Activated T-cell treated with anti-CD3 and anti-CD28 coated beads for 48 hours (primary cell): ENCODE results near the gene GSG1L.

Experiments
- DNase-seq: peaks from one replicate; pipeline ENCODE4 v3.0.0-alpha.2; 2020; ENCODE audit warnings: low read depth

The GSG1L gene

DNA sequence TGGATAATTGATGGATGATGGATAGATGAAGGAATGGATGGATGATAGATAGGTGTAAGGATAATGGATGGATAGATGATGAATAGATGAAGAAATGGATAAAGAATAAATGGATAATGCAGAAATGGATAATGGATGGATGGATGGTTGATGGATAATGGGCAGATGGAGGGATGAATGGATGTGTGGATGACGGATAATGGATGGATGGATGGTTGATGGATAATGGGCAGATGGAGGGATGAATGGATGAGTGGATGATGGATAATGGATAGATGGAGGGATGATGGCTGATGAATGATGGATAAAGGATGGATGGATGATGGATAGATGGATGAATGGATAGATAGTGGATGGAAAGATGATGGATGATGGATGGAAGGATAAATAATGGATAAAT lies 274.4 kb downstream of the GSG1L start:
- DNase-seq: no peak

DNA sequence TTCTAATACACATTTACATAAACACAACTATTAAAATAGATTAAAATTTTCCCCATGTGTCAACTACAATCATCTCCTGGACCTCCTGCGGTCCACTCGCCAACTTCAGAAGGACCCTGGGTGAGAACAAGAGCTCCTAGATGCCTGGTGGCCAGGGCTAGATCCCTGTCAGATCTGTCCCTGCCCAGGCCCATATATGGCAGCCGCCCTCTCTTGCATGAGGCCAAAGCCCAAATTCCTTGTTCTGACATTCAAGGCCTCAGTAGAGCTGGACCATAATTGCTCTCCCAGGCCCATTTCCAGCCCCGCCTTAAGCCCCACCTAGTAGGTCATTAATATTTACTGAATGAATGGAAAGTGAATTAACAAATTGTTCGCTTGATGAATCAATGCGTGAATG lies 275.8 kb downstream of the GSG1L start:
- DNase-seq: no peak

DNA sequence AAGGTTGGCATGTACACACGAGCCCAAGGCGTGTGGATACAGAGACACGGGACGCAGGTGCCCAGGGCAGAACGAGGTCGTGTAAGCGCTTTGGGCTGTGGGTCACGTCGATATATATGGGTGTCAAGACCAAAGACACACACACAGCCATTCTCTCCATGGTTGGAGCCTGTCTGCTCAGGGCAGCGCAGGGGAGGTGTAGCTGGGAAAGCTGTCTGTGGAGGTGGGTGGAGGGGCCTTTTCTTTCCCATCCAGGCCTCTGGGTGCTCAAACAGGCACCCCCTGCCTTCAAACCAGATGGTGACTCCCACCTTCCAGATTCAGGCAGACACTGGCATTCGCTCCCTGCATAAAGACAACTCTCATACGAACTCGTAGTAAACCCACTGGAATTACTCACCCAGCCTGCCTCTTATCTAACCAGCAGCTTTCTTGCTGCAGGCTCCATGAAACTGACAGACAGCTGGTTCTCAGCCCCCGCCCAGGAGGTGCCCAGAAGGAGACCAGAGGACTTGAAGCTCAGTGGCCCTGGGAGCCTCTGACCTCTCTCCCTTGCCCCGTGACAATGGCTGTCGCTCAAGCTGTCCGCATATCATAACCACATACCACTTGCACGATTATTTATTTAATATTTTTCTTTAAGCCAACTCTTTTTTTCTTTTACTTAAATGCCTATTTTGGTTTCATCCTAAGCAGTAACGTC lies 276.4 kb downstream of the GSG1L start:
- no peak for DNase-seq

DNA sequence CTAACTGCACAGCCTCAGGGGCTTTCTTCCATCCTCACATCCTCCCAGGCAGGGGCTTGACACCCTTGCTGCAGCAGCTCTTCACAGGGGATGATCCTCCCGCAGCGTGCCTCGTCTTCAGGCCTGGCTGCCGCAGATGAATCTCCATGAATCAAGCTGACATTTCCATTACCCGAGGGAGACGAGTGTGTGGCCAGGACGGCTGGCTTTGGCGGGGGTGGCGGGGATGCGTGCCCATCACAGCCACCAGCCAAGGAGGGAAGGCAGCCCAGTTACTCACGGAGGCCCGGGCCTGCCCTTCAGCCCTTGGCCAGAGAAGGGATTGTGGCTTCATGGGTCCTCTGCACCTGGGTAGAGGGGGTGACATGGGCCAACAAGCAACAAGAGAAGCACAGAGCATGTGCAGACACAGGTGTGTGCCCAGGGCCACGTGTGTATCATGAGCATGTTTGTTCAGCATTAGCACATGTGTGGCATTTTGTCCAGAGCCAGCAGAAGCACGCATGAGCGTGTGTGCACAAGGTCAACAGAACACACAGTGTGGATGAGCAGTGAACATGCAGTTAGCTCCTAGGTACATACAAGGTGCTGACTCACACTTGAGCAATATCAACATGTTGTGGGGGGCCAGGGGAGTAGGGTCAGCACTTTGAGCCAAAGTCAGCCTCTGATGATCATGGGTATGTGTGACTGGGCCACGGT lies 277.1 kb downstream of the GSG1L start:
- no peak for DNase-seq

DNA sequence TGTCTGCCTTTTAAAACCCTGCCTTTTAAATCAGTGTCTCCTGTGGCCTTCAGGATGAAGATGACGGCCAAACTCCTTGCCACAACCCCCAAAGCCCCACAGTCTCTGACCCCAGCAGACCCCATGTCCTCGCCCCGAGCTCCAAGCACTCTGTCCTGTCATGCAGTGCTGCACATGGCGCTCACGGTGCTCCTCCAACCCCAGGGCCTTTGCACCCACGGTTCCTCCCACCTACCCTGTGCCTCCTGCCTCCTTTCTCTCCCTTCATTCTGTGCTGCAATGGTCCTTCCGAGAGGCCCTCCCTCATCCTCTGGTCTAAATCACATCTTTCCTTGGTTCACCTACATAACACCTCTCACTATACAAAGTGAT lies 278.2 kb downstream of the GSG1L start:
- DNase-seq: no peak

DNA sequence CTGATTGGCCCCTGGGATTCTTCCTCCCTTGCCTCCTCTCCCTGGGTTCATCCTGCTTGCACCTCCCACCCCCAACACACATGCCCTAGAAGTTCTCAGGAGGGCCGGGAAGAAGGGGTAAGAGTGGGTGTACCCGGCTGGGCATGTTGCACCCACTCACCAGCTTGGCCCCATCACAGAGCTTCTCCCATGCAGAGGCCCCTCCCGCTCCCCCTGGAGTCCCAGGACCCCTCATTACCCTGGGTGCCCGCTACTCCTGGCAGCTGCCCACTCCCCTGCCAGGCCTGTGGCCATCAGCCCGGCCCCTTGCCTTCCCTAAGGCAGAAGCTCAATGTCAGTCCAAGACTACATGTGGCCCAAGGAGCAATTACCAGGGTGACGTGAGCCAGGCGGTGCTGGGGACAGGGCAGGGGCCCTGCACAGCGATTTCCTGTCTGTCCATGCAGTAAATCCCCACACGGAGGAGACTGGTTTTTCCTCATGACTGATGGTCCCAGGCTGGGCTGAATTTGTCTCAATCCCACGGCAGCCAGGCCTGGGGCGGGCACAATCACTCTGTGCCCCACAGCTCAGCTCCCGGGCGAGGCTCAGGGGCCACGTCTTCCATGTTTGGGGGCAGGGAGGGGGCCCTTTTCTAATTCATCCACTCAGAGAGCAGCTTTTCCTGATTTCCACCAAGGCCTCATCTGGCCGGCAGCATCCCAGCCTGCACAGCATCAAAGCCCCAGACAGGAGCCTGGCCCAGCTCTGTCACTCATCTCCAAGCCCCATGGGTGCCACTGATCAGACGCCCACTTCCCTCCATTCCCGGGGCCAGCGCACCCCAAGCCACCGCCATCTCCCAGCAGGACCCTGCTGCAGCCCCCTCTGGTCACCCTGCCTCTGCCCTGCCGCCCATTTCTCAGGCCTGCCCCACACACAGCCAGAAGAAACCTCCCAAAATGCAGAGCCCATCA lies 278.9 kb downstream of the GSG1L start:
- no peak for DNase-seq

DNA sequence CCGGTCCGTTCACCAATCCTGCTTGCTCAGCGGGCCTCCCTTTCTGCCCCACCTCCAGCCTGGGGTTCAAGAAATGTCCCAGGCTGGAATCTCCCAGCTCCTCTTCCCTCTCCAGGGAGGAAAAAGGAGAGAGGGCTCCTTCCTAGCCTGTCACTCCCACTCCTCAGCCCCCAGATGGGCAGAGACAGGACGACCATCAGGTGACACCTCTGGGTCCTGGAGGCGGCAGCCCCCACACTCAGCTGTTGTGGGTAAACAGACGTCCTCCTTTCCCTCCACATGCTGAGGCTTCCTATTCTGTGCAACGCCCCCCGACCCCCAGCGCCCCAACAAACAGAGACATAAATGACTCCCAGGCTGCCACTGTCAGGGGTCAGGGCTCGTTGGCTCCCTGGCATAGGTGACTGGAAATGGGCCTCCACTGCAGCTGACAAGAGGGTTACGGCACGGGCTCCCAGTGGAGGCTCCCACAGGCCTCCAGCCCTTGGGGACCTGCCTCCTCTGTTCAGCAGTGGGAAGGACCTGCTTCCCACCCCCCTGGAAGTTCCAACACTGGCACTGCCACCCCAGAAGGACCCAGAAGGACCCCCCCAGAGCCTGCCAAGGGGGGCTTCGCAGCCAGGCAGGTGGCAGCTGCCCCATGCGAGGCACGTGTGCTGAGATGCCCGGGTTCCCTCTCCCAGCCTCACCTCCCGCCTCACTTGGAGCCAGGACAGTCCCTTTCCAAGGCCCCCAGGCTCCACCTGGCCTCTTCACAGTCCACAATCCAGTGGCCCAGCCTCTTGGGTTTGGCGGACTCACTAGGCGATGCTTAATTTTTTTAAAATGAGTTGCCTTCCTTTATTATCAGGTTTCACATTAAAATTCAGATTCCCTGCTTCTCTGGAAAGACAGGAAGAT lies 281.3 kb downstream of the GSG1L start:
- no peak for DNase-seq

DNA sequence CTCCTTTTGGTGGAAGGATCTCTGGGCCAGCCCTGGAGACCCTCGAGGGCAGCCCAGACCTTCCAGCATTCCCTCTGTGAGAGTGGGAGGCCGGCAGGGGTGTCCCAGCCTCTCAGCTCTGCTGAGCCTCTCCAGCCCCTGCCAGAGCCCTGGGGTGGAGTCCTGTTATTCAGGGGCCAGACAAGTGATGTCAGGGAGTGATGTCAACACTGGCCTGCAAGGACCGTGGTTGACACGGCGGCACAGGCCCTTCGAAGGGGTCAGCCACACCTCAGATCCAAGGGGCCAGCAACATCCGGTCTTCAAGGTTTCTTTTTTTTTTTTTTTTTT lies 282.4 kb downstream of the GSG1L start:
- DNase-seq: no peak

DNA sequence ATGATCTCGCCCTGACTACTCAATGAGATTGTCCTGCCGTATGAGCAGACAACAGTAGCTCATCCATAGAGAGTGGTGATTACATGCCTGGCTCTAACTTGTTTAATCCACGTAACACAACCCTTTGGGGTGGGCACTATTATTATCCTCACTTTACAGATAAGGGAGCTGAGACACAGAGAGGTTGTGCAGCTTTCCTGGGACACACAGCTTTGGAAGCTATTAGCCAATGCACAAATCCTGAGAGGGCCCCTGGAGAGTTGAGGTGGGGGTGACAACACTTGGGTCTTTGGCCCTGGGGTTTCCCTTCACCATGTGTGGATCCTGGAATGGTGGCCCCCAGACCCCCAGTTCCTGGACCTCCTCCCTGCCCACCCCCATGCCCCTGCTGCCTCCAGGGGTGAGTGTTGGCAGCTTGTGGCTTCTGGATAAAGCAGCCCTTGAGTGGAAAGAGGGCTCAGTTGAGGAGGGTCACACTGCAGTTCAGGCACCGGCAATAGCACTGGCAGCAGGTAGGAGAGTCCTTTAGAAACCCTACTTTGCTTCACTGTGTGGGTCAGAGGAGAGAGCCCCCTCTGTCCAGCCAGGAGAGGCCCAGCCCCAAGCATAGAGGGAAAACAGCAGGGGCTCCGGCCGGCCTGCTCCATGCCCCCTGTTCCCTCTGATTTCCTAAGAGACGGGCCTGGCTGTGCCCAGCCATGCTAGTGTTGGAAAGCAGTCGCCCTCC lies 282.9 kb downstream of the GSG1L start:
- no peak for DNase-seq

DNA sequence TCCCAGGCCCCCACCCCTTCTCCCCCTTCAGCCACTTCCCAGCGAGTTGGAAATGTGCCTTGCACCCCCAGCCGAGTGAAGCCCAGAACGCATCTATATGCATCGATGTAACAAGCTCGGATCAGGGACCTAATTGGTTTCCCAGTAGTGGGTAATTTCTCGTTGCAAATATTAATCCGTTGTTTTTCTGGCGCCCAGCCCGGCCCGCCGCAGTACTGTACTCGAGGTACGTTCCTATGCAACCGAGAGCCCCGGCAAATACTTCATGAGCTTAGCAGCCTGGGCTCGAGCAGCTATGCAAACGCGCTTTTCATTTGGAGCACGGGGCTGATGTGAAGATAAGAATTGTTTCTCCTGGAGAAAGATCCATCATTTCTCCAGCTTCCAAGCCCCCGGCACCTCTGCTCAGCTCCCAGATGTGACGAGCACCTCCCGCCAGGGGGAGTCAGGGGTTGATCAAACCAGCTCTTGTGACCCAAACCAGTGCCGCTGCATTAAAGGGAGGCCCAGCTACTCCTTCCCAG lies 283.8 kb downstream of the GSG1L start:
- no peak for DNase-seq

DNA sequence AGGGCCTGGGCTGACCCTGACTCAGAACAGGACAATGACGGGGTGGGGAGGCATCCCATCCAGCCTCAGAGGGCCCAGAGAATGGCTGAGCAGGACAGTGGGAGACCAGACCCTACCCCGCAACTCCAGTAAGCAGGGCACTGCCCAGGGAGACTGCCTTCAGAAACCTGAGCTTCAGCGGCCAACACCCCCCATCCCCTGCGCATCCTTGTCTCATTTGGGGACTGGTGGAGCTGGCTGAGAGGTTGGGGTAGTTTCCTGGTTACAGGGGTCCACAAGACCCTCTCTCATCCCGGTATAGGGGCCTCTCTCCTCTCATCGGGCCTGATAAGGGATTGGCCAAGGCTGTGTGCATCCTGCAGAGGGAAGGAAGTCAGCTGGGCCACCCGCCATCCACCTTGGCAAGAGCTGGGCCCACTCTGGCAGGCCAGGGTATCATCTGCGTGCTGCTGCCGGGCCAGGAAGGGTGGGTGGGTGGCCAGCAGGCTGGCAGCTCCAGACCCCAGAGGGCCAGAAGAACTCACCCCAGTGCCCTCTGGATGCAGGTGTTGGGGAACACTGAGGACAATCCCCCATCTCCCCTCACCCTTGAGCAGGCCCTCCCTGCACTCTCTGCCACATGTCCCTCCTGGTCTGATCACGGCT lies 284.5 kb downstream of the GSG1L start:
- no peak for DNase-seq

DNA sequence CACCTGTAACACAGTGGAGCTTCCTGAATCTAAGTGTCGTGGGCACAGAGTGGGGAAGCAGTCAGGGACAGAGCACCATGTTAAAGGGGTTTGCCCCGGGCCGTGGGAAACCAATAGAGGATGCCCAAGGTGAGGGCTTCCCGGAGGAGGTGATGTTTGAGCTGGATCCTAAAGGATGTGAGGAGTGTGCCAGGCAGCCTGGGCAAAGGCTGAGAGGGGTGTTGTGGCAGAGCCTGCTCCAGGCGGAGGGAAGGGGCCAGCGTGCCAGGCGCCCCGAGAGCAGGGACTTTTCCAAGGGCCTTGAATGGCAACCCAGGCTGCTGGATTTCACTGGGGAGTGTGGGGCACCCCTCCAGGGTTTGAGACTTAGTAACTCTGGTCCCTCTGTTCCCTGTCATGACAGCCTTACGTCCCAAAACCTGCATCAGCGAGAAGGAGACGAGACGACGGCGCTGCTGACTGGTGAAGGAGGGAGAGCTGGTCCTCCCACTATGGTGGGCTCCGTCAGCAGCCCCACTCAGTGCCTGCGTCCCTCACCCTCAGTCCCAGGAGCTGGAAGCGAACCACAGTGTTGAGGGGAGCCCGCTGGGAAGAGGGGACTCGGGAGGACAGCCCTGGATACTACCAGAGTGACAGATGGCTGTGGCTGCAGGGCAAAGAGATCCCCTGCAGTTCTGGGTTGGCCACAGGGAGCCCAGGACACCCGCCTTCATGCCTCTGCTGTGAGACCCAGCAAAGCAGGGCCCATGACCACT lies 285.2 kb downstream of the GSG1L start:
- no peak for DNase-seq

DNA sequence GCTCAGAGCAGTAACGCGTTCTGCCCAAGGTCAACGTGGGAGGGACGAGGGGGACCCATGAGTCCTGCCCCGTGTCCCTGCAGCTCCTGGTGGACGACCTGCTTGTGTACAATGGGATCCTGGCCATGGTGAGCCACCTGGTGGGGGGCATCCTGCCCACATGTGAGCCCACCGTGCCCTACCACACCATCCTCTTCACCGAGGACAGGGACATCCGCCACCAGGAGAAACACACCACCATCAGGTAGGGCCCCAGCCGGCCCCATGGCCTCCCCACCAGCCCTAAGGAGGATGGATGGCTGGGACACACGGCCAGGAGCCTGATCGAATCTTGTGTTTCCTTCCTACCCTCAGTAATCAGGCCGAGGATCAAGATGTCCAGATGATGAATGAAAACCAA lies 286.0 kb downstream of the GSG1L start:
- DNase-seq: no peak

DNA sequence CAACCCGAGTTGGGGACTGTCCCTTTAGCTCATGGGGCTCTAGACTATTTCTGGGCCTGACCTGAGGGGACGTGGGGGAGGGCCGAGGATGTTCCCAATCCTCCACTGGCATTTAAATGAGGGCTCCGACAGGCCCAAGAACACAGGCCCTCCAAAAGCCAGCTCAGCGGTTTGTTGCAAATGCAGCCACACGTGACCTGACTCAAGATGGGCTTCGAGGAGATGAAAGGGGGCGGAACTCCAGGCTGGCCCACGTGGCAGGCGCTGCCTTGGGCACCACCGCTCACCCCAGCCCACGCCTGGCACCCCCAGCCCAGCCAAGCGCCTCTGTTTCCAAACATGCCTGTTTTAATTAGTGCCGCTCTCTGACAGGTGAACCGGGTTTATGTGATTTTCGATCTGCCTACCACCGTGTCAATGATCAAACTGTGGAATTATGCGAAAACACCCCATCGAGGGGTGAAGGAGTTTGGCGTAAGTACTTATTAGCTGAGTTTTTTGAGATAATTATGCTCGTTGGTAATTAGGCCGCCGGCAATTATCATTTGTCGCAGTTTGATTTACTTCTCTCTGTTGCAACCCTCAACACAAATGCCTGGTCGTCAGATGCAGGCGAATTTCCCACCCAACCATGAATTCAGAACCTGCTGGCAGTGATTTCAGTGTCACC lies 286.8 kb downstream of the GSG1L start:
- DNase-seq: no peak

DNA sequence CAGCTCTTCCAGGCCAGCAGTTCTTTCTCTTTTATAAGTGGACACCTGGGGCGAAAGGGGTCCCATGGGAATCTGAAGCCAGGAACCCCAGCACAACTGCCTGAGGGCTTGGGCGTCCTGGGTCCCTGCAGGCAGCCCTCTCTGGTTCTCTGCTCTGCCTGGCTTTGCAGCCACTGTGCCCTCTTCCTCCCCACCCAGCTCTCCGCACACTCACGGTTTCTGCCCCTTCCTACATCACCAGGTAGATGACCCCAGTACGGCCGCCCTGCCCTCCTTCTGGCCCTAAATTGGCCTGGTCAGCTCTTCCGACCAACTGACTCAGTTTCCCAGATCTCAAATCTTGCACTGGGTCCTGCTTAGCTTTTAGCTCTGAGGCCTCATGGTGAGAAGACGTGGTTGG lies 288.3 kb downstream of the GSG1L start:
- DNase-seq: no peak

DNA sequence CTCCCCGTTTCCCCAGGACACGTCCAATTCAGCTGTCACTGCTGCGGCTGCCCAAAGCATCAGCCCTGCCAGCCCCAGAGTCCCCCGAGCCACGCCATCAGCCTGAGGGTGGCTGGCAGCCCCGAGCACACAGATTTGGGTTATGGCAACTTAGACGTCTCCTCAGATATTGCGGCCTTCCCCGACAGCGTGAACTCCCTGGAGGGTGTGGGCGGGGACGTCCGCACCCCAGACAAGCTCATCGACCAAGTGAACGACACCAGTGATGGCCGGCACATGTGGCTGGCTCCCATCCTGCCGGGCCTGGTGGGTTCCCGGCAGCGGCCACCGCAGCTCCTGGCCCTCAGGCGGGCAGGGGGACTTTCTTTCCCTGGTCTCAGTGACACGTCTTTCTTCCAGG lies 288.7 kb downstream of the GSG1L start:
- no peak for DNase-seq

DNA sequence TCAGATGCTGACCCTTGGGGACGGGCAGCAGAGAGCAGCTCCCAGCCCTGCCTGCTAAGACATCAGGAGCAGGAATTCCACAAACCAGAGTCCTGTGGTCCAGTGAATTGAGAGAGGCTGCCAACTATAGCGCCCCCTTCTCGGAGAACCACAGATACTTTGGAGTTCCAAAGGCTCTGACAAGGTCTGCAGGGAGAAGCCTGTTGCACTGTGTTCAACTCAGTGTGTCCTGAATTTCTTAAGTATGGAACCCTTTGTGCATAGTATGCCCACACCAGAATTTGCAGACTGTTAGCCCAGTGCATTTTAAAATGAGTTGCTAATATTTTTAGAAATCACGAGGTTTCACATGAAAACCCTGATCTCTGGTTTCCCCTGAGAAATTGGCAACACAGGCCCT lies 290.2 kb downstream of the GSG1L start:
- no peak for DNase-seq

DNA sequence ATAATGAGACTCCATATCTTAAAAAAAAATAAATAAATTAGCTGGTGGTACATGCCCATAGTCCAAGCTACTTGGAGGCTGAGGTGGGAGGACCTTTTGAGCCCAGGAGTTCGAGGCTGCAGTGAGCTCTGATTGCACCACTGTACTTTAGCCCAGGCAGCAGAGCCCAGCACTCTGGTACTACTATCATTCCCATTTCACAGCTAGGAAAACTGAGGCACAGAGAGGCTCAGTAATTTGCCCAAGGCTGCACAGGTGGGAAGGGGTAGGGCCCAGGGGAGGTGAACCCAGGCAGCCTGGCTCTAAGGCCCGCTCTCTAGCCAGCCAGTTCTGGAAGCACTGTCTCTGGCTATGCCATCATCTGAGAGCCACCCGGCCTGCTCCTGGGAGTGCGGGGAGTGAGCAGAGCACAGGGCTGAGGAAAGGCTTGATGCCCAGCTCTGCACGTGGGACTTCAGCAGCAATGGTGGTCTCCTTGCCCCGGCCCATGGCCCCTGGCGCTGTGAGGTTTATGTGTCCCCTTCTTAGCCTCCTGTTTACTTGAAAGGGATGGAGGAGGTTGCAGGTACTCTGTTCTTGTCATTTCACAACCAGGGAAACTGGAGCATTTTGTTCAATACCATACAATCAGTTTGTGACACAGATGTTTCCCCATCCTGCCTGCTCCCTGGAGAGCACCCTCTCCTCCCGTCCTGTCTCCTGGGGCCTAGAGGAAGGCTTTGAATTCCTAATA lies 291.3 kb downstream of the GSG1L start:
- DNase-seq: no peak
